Inflammatory macrophage treated with lipopolysaccharide for 4 hours (primary cell): ENCODE data around the gene OR5M11.
"Not testable (repeated sequence)": the region's sequence is repeated elsewhere in the genome, so short reads cannot be mapped to it uniquely, and the experiment has no call there.

ENCODE experiments used
- DNase-seq: peaks from one replicate; pipeline ENCODE4 v3.0.0-alpha.2; 2020

OR5M11 gene

DNA sequence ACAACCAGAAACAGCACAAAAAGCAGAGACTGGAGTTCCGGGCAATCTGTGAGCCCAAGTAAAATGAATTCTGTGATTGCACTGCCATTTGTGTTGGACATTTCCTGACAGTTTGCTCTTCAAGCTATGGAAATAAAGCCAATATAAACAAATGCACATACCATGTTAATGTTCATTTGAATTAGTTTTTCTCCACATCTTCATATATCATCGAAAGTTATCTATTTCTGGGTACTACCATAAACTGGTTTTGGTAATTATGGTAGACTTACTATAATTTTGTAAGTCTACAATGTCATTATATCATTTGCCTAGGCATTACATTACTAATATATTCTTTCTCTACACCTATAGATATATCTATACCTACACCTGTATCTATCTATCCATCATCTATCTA is at the start of gene OR5M11:
TSS of gene OR5M11 (minus strand) at position 101 of the 400 bp plus-strand sequence. CDS start at position 101, 0 bp downstream.
- DNase-seq = no peak

DNA sequence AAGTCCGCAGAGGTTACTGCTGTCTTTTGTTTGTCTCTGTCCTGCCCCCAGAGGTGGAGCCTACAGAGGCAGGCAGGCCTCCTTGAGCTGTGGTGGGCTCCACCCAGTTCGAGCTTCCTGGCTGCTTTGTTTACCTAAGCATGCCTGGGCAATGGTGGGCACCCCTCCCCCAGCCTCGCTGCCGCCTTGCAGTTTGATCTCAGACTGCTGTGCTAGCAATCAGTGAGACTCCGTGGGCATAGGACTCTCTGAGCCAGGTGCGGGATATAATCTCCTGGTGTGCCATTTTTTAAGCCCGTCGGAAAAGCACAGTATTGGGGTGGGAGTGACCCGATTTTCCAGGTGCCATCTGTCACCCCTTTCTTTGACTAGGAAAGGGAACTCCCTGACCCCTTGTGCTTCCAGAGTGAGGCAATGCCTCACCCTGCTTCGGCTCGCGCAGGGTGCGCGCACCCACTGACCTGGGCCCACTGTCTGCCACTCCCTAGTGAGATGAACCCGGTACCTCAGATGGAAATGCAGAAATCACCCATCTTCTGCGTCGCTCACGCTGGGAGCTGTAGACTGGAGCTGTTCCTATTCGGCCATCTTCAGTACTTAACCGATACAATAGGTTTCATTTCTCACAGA is 49.1 kb upstream of the OR5M11 start:
- DNase-seq = not testable (repeated sequence)

DNA sequence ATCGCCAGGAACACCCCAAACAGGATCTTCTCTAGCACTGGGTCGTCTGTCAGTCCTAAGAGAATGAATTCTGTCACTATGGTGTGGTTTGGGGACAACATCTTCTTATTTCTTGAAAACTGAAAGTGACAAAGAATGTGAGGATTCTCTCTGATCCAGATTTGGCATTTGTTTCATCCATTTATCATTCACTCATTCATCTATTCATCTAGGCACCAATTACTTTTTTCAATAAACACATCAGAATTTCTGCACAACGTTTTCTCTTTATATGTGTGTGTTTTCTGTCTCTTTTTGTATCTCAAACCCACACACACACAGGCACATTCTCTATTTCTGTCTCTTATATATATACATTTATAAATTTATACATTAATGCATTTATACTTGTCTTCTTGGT is 34.6 kb upstream of the OR5M11 start, which contains the start of gene OR5M10:
TSS of gene OR5M10 (minus strand) at position 101 of the 400 bp plus-strand sequence. CDS start at position 101, 0 bp downstream.
- DNase-seq = no peak

DNA sequence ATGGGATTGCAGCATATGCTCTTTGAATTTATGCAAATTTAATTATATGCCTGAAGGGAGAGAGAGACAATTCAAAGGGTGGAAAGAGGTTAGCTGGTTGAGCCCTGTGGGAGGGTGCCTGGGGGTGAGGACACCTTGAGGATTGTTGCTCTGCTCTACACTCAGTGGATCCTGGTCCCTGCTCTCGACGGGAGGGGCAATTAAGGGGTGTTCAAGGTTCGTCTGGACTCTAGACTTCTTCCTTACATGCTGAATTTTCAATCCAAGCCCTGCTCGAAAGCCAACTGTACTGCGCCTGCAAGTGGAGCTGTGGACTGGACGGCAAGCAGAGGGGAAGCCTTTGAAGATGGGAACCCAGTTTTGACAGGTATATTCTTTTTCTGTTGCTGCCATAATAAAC is 15.5 kb upstream of the OR5M11 start:
- DNase-seq = no peak

DNA sequence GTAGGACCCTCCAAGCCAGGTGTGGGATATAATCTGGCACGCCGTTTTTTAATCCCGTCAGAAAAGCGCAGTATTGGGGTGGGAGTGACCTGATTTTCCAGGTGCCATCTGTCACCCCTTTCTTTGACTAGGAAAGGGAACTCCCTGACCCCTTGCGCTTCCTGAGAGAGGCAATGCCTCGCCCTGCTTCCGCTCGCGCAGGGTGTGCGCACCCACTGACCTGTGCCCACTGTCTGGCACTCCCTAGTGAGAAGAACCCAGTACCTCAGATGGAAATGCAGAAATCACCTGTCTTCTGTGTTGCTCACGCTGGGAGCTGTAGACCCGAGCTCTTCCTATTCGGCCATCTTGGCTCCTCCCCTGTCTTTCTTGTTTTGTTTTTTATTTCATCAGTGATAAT is 11.6 kb upstream of the OR5M11 start:
- not testable (repeated sequence) for DNase-seq

DNA sequence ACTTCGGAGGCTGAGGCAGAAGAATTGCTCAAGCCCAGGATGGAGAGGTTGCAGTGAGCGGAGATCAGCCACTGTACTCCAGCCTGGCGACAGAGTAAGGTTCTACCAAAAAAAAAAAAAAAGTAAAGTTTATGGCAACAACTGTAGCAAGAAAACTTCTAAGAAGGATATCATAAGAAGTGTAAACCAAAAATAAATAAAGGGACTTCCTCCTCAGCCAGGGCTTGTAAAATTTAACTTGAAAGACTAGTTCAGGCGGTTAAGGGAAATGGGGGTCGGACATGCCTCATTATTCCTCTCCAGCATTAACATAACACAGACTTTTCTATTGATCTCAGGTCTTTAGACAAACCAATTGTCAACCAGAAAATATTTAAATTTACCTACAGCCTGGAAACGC is 2.5 kb upstream of the OR5M11 start:
- DNase-seq = no peak

DNA sequence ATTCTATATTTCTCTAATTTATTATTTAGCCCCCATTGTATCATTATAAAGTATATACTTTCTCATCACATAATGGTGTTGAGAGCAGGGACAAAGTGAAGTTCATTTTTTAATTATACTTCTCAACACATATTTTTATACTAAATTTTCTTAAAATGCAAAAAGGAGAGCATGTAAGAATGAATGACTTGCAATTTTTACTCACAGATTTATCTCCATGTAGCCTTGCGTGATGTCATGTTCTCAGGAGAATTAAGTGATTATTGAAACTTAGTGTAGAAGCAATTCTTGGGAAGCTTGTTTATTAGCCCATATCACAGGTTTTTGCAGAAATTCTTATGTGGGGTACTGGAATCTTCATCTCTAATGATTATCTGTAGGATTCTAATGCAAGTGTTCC is 682 bp upstream of the OR5M11 start:
- no peak for DNase-seq

DNA sequence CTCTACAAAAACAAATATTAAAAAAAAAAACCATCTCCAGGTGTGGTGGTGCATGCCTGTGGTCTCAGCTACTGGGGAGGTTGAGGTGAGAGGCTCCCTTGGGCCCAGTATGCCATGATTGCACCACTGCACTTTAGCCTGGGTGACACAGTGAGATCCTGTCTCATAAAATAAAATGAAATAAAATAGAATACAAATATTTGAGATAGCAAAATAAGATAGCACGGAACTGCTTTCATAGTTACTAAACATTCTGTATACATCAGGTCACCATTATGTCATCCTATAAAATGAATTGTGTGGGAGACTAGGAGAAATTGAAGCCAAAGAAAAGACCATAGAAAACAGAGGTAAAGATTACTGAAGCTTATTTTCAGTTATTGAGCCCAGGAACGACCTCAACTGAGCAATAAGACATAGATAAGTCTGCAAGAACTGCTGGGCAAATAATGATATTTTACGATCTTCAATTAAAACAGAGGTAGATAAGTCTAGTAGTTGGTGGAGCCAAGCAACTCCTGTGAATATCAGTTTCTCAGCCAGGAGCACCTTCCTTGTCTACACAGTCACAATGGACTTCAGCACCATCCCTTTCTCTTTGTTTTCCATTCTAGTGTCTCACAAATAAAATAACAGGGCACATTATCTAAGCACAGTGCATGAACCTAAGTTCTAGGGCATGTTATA is 9.9 kb downstream of the OR5M11 start:
- no peak for DNase-seq

DNA sequence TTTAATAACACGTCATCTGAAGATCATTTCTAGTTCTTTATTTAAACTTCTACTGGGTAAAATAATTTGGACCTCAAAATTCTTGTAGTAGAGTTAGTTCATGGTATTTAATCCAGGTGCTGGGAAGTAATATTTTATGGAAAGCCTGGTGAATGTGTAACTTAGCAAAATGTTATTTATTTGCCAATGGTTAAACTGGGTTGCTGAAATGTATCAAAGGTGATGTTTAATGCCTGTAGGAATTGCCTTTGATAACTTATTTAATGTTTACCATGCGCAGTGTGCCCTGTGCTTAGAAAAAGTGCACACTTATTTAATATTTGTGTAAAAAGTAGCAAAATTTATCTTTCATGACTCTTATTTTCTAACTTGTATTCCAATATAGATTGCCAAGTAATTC is 11.2 kb downstream of the OR5M11 start:
- no peak for DNase-seq

DNA sequence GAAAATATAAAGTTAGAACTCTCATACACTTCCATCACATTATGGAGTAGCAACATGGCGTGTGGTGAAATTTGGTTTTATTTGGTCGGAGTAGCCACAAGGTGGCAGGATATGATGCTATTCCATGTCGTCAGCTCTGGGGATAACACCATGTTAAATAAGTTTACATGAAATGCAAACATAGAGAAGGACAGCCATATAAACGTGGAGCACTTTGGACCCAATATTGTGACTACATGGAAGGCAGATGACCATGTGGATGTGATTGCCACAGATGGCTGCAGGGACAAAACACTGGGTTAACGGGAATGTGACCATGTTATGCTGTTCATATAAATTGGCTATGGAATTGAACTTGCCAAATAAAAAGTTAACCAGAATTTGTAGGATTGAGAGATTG is 21.0 kb downstream of the OR5M11 start:
- DNase-seq = no peak

DNA sequence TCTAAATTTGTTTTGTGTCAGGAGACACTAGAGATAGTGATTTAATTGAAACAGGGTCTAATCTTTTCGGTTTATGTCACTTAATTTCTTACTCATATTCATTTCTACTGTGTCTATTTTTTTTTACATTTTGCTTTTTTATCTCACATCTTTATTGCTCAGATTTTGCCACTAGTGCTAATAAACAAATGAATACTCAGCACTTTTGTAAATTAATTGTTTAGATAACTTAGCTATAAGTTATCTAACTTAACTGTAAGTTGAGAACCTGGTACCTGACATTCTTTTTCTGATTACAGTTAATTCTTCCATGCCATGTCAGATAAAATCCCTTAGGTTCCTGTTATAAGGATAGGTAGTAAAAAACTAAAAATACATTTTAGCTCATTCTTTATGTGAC is 29.8 kb downstream of the OR5M11 start:
- DNase-seq = no peak

DNA sequence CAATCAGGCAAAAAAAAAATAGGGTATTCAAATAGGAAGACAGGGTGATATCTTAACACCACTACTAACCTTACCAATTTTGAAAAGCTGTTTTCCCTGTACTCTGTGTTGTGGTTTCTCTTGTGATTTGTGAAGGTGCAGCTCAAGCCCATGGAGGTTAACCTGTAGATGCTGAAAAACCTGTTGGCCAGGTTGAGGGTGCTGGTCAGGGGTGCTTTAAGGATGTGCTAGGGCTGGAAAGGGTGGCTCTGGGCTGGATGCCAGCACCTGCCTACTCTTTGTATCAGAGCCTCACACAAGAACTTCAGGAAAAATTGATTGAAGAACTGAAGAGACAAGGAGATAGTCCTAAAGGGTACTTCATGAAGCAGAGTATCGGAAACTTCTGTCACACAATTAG is 33.6 kb downstream of the OR5M11 start:
- DNase-seq = no peak

DNA sequence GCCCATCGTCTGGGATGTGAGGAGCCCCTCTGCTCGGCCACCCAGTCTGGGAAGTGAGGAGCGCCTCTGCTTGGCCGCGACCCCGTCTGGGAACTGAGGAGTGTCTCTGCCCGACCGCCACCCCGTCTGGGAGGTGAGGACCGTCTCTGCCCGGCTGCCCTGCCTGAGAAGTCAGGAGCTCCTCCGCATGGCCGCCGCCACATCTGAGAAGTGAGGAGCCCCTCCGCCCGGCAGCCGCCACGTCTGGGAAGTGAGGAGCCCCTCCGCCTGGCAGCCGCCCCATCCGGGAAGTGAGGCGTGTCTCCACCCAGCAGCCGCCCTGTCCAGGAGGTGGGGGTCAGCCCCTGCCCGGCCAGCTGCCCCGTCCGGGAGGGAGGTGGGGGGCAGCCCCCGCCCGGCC is 46.0 kb downstream of the OR5M11 start:
- no peak for DNase-seq

DNA sequence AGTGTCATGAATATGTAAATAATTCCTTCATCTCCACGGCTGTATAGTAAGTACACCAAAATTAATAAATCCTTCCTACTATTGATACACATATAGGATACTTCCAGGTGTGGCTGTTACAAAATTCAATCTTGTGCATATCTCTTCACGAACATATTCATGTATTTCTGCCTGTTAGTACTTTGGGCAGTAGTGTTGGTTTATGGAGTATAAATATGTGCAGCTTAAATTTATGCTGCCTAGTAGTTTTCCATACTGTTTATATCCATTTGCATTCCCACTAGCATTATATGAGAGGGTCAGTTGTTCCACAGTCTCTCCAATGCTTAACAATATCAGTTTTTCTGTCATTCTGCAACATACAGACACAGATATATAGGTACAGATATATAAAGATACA is 47.9 kb downstream of the OR5M11 start:
- DNase-seq = no peak
